ENCODE results near the gene TRMT112. TPM values are rescaled to one million over a fixed set of nuclear protein-coding genes. Genes with fewer than 3 reads are reported as not detected.

The TRMT112 gene
- total and polyA plus RNA-seq, 2 experiments from 2014 or later, result 298 to 927 TPM

DNA sequence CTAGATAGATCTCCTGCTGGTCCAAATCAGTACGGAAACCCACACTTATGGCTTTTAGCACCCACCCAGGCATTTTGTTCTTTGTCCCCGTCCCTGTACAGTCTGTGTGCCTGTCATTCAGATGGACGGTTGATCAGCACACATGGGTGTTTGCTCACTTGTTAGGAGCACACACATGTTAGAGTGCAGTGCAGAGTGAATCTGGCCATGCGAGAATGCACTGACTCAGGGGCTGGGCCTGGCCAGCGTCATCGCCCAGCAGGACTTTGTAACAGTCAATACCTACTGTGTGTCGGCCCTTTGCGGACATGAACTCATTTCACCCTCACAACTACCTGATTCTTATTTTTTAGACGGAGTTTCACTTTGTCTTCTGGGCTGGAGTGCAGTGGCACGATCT lies 45.0 kb upstream of the TRMT112 start:
- H3K27ac ChIP-seq (ENCODE audit: low read depth), result no peak overlapping the region
- Mint-ChIP-seq H3K27ac (no peak overlapping the region), H3K36me3 (ENCODE audit: low read depth) (peaks cover 26% of the 10 kb centered on the region), H3K4me1 (peaks cover 20% of the 10 kb centered on the region), H3K27me3 (ENCODE audit: insufficient read depth, low read depth, poor library complexity) (peaks cover 18% of the 10 kb centered on the region), H3K9me3 (no peaks in the 10 kb centered on the region), H3K4me3 (no peak overlapping the region)
- no peak for DNase-seq (ENCODE audit: low spot score)
- H3K27me3 ChIP-seq (ENCODE audit: insufficient read depth), result peaks cover 14% of the 10 kb centered on the region; the same call in 1 of the 2 replicates
- H3K4me1 ChIP-seq (ENCODE audit: insufficient read depth), result peaks cover 10% of the 10 kb centered on the region; the same call in 1 of the 2 replicates
- H3K4me2 ChIP-seq, result no peak overlapping the region
- no peak for ATAC-seq
- no peaks in the 10 kb centered on the region; the same call in 1 of the 2 replicates for H4K20me1 ChIP-seq (replicated peaks; ENCODE audit: insufficient read depth)
- H3K79me2 ChIP-seq (replicated peaks; ENCODE audit: insufficient read depth), result no peaks in the 10 kb centered on the region
- TF ChIP-seq EZH2 (IDR thresholded peaks at IDR 0.05; ENCODE audit: low read depth, unreplicated experiment), result no peak
- TF ChIP-seq, protein P1, sequence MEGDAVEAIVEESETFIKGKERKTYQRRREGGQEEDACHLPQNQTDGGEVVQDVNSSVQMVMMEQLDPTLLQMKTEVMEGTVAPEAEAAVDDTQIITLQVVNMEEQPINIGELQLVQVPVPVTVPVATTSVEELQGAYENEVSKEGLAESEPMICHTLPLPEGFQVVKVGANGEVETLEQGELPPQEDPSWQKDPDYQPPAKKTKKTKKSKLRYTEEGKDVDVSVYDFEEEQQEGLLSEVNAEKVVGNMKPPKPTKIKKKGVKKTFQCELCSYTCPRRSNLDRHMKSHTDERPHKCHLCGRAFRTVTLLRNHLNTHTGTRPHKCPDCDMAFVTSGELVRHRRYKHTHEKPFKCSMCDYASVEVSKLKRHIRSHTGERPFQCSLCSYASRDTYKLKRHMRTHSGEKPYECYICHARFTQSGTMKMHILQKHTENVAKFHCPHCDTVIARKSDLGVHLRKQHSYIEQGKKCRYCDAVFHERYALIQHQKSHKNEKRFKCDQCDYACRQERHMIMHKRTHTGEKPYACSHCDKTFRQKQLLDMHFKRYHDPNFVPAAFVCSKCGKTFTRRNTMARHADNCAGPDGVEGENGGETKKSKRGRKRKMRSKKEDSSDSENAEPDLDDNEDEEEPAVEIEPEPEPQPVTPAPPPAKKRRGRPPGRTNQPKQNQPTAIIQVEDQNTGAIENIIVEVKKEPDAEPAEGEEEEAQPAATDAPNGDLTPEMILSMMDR (conservative IDR thresholded peaks at IDR 0.05; ENCODE audit: low read depth in 2 of 2), result no peak
- no peak for TF ChIP-seq STAT1 (IDR thresholded peaks at IDR 0.05; ENCODE audit: unreplicated experiment)
- no peak for TF ChIP-seq POLR2AphosphoS5 (IDR thresholded peaks at IDR 0.05; ENCODE audit: low read depth)
- no peak for TF ChIP-seq CREB1 (CRISPR knock-in tag; IDR thresholded peaks at IDR 0.05; ENCODE audit: low read depth)
- no peak for TF ChIP-seq EZH2phosphoT487 (IDR thresholded peaks at IDR 0.05; ENCODE audit: unreplicated experiment)
- TF ChIP-seq, protein P2, sequence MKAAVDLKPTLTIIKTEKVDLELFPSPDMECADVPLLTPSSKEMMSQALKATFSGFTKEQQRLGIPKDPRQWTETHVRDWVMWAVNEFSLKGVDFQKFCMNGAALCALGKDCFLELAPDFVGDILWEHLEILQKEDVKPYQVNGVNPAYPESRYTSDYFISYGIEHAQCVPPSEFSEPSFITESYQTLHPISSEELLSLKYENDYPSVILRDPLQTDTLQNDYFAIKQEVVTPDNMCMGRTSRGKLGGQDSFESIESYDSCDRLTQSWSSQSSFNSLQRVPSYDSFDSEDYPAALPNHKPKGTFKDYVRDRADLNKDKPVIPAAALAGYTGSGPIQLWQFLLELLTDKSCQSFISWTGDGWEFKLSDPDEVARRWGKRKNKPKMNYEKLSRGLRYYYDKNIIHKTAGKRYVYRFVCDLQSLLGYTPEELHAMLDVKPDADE (IDR thresholded peaks at IDR 0.05), result no peak
- 0 out of 2 replicates have a peak, but pooled peaks cover 7% of the 10 kb centered on the region for H3F3A ChIP-seq (replicated peaks; ENCODE audit: low read depth)
- no peak overlapping the region for H2AFZ ChIP-seq
- no peaks in the 10 kb centered on the region for H3K36me3 ChIP-seq (ENCODE audit: insufficient read depth)
- H3K9me2 ChIP-seq (ENCODE audit: insufficient read depth), result no peaks in the 10 kb centered on the region
- H3K4me3 ChIP-seq, result no peak overlapping the region

DNA sequence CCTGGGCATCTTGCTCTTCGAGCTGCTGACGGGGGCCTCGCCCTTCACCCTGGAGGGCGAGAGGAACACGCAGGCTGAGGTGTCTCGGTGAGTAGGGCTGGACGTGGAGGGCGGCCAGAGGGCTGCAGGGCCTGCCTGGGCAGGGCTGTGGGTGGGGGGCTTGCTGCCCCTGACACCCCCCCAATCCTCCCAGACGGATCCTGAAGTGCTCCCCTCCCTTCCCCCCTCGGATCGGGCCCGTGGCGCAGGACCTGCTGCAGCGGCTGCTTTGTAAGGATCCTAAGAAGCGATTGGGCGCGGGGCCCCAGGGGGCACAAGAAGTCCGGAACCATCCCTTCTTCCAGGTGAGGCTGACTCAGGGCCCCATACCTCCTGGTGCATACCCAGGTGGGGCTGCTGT lies 44.3 kb upstream of the TRMT112 start:
- Histone ChIP-seq H3K4me3 (no peak overlapping the region), H3K9me2 (ENCODE audit: insufficient read depth) (no peaks in the 10 kb centered on the region), H3K27me3 (ENCODE audit: insufficient read depth) (peaks cover 14% of the 10 kb centered on the region; the same call in 1 of the 2 replicates), H3K4me2 (no peak overlapping the region), H3K79me2 (replicated peaks; ENCODE audit: insufficient read depth) (no peaks in the 10 kb centered on the region), H2AFZ (no peak overlapping the region), H3K27ac (ENCODE audit: low read depth) (no peak overlapping the region), H3F3A (replicated peaks; ENCODE audit: low read depth) (0 out of 2 replicates have a peak, but pooled peaks cover 7% of the 10 kb centered on the region), H3K36me3 (ENCODE audit: insufficient read depth) (no peaks in the 10 kb centered on the region), H4K20me1 (replicated peaks; ENCODE audit: insufficient read depth) (no peaks in the 10 kb centered on the region; the same call in 1 of the 2 replicates), H3K4me1 (ENCODE audit: insufficient read depth) (peaks cover 10% of the 10 kb centered on the region; the same call in 1 of the 2 replicates)
- Mint-ChIP-seq H3K27ac (no peak overlapping the region), H3K9me3 (no peaks in the 10 kb centered on the region), H3K4me3 (no peak overlapping the region), H3K4me1 (peaks cover 21% of the 10 kb centered on the region), H3K27me3 (ENCODE audit: insufficient read depth, low read depth, poor library complexity) (peaks cover 19% of the 10 kb centered on the region), H3K36me3 (ENCODE audit: low read depth) (peaks cover 24% of the 10 kb centered on the region)
- ATAC-seq (no peak), DNase-seq (ENCODE audit: low spot score) (no peak)
- TF ChIP-seq, protein P2 (IDR thresholded peaks at IDR 0.05), result no peak
- TF ChIP-seq POLR2AphosphoS5 (IDR thresholded peaks at IDR 0.05; ENCODE audit: low read depth) (no peak), JUNB (IDR thresholded peaks at IDR 0.05; ENCODE audit: unreplicated experiment) (no peak), EZH2phosphoT487 (IDR thresholded peaks at IDR 0.05; ENCODE audit: unreplicated experiment) (no peak)
- TF ChIP-seq, protein P1 (conservative IDR thresholded peaks at IDR 0.05; ENCODE audit: low read depth in 2 of 2), result no peak
- TF ChIP-seq, protein P3, sequence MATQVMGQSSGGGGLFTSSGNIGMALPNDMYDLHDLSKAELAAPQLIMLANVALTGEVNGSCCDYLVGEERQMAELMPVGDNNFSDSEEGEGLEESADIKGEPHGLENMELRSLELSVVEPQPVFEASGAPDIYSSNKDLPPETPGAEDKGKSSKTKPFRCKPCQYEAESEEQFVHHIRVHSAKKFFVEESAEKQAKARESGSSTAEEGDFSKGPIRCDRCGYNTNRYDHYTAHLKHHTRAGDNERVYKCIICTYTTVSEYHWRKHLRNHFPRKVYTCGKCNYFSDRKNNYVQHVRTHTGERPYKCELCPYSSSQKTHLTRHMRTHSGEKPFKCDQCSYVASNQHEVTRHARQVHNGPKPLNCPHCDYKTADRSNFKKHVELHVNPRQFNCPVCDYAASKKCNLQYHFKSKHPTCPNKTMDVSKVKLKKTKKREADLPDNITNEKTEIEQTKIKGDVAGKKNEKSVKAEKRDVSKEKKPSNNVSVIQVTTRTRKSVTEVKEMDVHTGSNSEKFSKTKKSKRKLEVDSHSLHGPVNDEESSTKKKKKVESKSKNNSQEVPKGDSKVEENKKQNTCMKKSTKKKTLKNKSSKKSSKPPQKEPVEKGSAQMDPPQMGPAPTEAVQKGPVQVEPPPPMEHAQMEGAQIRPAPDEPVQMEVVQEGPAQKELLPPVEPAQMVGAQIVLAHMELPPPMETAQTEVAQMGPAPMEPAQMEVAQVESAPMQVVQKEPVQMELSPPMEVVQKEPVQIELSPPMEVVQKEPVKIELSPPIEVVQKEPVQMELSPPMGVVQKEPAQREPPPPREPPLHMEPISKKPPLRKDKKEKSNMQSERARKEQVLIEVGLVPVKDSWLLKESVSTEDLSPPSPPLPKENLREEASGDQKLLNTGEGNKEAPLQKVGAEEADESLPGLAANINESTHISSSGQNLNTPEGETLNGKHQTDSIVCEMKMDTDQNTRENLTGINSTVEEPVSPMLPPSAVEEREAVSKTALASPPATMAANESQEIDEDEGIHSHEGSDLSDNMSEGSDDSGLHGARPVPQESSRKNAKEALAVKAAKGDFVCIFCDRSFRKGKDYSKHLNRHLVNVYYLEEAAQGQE (IDR thresholded peaks at IDR 0.05; ENCODE audit: unreplicated experiment), result no peak

Data from GM23338 (cell line).